Neuron (in vitro differentiated cells): ENCODE results near the gene HOXC4.
"Not testable (repeated sequence)": the region's sequence is repeated elsewhere in the genome, so short reads cannot be mapped to it uniquely, and the experiment has no call there.

ENCODE experiments used
- H2AFZ ChIP-seq: one replicate; pipeline ENCODE4 v1.6.1; 2013; ENCODE audit warnings: low read depth, mild to moderate bottlenecking, inconsistent platforms, low read length, moderate library complexity
- H3K27me3 ChIP-seq: one replicate; pipeline ENCODE4 v1.6.1; 2013; ENCODE audit warnings: low read length; ENCODE audit not compliant: insufficient read depth
- H3K36me3 ChIP-seq: one replicate; pipeline ENCODE4 v1.6.1; 2013; ENCODE audit warnings: low read length; ENCODE audit not compliant: insufficient read depth
- H3K4me1 ChIP-seq: one replicate; pipeline ENCODE4 v1.6.1; 2013; ENCODE audit warnings: low read length; ENCODE audit not compliant: insufficient read depth
- H3K4me3 ChIP-seq: 2 replicates; pipeline ENCODE4 v1.5.1; 2013; ENCODE audit warnings: mild to moderate bottlenecking, low read length, moderate library complexity
- H3K9me3 ChIP-seq: one replicate; pipeline ENCODE4 v1.6.1; 2013; ENCODE audit warnings: low read length

HOXC4 gene

DNA sequence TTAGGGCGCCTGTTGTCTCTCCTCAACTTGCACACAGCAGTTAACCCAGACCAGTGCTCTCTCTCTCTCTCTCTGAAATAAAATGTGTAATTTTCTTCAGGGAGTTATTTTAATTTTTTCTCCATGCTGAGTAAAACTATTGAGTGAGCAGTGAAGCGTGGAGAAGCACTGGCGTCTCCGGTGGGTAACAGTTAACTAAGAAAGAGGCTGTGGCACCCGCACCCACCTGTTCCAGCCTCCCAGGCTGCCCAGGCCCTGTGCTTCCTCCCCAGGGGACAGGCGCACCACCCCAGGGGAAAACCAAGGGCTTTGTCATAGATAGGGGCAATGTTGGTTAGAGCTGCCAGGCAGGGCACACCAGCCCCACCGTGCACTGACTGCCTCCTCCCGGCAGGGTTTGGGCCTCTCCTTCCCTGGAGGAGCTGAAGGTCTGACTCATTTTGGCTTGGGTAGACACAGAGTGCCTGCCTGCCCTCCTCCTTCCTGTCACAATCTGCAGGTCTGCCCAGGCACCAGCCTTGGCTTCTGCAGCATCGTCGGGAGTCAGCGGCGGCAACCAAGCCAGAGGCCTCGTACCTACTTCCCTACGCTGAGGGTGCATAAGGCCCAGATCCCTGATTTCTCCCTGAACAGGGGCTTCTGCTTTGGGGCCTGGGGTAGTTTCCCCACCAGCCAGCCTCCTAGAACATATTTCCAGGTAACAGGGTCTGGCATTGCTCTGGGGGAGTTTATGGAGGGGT lies 16.8 kb upstream of the HOXC4 start:
- Histone ChIP-seq H3K36me3 (no peaks in the 10 kb centered on the region), H2AFZ (no peak overlapping the region), H3K4me1 (no peaks in the 10 kb centered on the region), H3K4me3 (no peak overlapping the region), H3K9me3 (peaks cover 2% of the 10 kb centered on the region), H3K27me3 (peaks cover 96% of the 10 kb centered on the region)

DNA sequence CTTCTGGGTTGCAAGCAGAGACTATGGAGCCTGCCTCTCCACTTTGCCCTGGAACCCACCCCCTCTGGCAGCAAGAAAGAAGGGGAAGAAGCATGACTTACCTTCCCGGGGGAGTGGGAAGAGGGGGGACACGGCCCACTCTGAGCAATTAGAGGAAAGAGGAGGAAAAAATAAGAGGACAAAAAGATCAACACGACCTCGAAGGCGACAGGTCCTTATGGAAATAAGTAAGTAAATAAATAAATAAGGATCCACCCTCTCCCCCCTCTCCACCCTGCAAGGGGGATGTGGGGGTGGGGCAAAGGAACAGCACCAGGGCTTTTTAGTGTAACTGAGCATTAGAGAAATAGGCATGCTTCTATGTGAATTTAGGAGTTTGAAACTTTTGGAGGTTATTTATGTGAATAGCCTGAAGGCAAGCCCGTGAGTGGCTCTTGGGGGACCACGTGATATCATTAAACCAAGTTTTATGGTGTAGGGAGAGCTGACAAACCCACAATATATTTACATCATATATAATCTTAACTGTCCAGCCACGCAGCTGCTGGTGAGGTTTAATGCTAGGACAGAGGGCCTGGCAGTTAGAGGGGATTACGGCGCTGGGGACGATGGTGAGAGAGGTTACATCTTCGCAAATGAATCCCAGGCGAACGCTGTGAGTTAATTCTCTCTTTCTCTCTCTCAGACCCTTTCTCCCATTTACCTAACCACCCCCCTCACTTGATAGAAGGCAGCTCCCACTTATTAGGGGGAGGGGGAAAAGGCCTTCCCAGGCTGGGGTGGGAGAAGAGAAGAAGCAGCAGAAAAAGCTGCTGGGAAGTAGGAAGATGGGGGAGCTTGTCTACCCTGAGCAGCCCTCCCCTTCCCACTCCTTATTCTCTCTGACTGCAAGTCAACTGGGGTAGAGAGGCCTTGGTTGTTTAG lies 16.0 kb upstream of the HOXC4 start:
- Histone ChIP-seq H3K4me3 (no peak overlapping the region), H2AFZ (no peak overlapping the region), H3K9me3 (peaks cover 2% of the 10 kb centered on the region), H3K36me3 (no peaks in the 10 kb centered on the region), H3K4me1 (no peaks in the 10 kb centered on the region), H3K27me3 (peaks cover 94% of the 10 kb centered on the region)

DNA sequence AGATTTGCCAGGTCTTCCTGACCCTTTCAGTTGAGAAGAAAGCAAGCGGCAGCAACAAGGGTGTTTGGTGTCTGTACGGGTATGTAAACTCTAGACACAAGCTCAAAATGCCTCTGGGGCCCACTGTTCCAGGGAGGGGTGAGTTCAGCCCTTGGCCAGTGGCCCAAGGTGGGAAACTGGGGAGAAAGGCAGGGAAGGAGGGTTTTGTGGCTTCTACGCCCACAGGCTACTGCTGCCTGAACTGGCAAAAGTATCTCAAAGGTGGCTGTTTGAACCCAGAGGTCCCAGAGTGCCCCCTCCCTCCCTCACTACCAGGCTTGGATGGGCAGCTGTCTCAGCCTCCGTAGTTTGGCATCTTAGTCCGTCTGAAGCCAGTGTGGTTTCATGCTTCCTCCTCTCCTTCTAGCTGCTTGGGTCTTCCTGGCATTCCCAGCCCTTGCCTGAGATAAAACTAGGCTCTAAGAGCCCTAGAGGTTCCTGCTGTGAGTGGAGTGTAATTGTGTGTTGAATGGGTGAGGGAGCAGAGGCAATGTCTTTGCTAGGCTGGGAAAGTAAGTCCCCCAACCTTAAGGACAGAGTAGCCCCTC lies 15.3 kb upstream of the HOXC4 start:
- H3K4me3 ChIP-seq = no peak overlapping the region
- H3K27me3 ChIP-seq = peaks cover 94% of the 10 kb centered on the region
- no peaks in the 10 kb centered on the region for H3K4me1 ChIP-seq
- no peaks in the 10 kb centered on the region for H3K36me3 ChIP-seq
- H3K9me3 ChIP-seq = no peaks in the 10 kb centered on the region
- no peak overlapping the region for H2AFZ ChIP-seq

DNA sequence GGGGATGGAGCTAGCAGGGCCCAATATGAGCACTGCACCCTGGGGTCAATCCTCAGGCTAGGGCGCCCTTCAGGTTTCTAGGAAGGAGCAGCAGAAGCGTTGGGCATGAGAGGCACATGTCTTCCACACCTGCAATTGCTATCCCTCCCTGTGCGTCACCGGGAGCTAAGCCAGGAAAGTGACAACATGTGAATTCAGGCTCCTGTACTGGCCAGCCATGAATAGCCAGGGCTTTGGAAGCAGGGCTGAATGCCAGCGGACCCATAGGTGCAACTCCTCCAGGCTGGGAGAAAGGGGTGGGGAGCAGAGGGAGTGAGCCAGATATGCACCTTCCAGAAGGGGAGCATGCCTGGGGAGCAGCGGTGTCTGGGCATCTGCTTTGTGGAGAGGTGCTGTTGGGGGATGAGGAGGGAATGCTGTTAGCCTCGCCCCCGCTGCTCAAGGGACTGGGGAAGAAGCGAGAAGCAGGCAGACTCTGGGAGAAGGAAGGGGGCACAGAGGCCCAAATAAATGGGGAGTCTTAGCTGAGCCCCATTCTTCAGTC lies 14.7 kb upstream of the HOXC4 start:
- Histone ChIP-seq H3K4me3 (no peak overlapping the region), H3K4me1 (no peaks in the 10 kb centered on the region)

DNA sequence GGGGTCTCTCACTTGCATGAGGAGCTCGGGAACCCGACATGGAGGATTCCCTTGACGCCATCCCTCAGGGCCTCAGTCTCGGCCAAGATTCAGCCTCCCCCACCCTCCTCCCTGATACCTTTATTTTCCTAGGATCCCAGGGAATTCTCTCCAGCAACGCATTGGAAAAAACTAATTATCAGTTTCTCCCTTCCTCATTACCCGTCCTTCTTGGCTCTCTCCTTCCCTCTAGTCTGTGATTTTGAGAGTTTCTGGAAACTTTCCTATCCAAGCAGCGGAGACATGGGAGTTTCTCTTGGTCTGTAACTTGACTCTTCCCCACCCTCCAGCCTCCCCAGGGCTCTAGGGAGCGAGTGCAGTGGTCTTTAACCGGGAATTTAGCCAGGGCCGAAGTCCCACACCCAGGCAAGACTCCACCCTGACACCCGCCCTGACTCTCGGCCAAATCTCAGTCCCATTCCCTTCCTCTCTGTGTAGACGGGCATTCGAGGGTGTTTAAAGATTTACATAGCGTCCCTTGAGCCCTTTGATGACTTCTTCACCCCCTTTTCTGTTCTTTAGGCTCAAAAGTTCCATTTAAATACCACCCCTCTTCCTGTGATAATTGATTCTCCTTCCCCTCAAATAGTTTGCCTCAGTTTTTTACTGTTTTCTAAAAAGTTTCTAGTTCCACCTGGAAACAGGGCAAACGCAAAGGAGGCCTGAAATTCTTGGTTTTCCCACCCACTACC lies 14.1 kb upstream of the HOXC4 start:
- H3K36me3 ChIP-seq = no peaks in the 10 kb centered on the region
- H3K27me3 ChIP-seq = peaks cover 98% of the 10 kb centered on the region
- H3K4me3 ChIP-seq = no peak overlapping the region
- no peaks in the 10 kb centered on the region for H3K9me3 ChIP-seq
- no peak overlapping the region for H2AFZ ChIP-seq
- no peaks in the 10 kb centered on the region for H3K4me1 ChIP-seq

More for the DNA sequence above, 14.7 kb upstream of the HOXC4 start:
- Histone ChIP-seq H3K27me3 (peaks cover 97% of the 10 kb centered on the region), H3K9me3 (no peaks in the 10 kb centered on the region), H3K36me3 (no peaks in the 10 kb centered on the region), H2AFZ (no peak overlapping the region)

DNA sequence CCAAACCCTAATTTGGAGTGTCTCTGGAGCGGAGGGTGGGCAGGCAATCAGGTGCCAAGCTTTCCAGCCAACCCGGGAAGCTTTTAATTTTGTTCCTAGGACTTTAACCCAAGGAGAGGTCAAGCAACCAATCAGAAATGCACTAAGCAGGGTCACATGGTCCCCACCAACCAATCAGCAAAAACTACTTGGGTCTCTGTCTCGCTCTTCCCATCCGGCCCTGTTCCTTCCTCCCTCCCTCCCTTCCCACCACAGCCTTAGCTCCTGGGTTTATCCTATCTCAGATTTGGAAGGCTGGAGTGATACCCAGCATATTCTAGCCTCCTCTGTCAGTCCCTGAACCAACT lies 13.5 kb upstream of the HOXC4 start:
- Histone ChIP-seq H3K4me1 (no peaks in the 10 kb centered on the region), H2AFZ (no peak overlapping the region), H3K9me3 (no peaks in the 10 kb centered on the region), H3K27me3 (peaks cover 98% of the 10 kb centered on the region), H3K4me3 (no peak overlapping the region), H3K36me3 (no peaks in the 10 kb centered on the region)

DNA sequence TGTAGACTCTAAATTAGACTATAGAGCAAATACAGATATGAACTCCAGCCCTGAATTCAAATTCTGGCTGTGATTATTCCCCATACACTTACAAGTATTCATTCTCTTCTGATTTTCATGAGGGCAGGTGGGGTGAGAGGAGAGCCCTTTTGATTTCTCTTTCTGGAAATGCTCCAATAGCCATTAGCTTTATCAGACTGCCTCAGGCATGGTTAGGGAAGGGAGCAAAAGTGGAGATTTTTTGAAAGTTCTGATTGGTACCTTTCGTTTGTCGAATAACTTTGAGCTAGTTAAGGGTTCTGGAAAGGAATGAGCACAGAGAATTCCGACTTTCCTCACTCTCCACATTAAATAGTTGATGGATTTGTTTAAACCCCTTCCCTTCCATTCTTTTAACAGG lies 13.0 kb upstream of the HOXC4 start:
- Histone ChIP-seq H3K4me1 (no peaks in the 10 kb centered on the region), H3K36me3 (no peaks in the 10 kb centered on the region), H3K27me3 (peaks cover 98% of the 10 kb centered on the region), H2AFZ (no peak overlapping the region), H3K4me3 (no peak overlapping the region), H3K9me3 (no peaks in the 10 kb centered on the region)

DNA sequence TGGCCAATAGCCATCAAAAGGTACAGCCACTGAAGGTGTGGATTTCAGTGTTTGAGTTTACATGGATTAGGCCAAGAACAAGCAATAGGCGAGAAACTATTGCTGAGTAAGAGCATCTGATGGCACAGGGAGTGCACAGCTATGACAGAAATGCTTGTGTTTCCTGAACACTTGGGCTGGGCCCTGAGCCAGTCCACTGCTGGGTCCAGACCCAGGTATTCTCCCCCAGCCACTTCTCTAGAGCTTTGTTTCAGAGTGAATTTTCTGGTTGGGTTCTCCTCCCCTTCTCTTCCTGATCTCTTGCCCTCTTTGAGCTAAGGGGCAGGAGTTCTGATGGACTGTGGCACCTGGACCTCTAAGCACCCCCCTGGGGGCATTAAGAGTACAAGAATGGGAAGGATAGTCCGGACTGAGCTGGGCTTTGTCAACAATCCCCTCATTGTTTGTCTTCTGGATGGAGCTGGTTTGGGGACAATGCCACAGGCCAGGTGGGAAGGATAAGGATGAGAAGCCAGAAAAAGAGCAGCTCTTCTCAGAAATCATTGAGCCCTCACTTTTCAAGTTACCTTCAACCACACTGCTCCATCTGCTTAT lies 12.4 kb upstream of the HOXC4 start:
- no peaks in the 10 kb centered on the region for H3K4me1 ChIP-seq
- no peaks in the 10 kb centered on the region for H3K36me3 ChIP-seq
- no peaks in the 10 kb centered on the region for H3K9me3 ChIP-seq
- no peak overlapping the region for H3K4me3 ChIP-seq
- H2AFZ ChIP-seq = no peak overlapping the region
- peaks cover 98% of the 10 kb centered on the region for H3K27me3 ChIP-seq

DNA sequence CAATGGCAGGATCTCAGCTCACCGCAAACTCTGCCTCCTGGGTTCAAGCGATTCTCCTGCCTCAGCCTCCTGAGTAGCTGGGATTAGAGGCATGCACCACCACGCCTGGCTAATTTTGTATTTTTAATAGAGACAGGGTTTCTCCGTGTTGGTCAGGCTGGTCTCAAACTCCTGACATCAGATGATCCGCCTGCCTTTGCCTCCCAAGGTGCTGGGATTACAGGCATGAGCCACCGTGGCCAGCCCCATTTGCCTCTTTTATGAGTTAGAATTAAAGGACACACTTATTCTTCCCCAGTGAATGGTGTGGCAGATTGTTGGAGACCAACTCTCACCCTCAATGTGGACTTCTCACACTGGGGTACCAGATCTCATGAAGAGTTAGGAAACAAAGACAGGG lies 11.6 kb upstream of the HOXC4 start:
- H3K27me3 ChIP-seq = peaks cover 98% of the 10 kb centered on the region
- H3K9me3 ChIP-seq, H3K4me3 ChIP-seq: not testable (repeated sequence)

DNA sequence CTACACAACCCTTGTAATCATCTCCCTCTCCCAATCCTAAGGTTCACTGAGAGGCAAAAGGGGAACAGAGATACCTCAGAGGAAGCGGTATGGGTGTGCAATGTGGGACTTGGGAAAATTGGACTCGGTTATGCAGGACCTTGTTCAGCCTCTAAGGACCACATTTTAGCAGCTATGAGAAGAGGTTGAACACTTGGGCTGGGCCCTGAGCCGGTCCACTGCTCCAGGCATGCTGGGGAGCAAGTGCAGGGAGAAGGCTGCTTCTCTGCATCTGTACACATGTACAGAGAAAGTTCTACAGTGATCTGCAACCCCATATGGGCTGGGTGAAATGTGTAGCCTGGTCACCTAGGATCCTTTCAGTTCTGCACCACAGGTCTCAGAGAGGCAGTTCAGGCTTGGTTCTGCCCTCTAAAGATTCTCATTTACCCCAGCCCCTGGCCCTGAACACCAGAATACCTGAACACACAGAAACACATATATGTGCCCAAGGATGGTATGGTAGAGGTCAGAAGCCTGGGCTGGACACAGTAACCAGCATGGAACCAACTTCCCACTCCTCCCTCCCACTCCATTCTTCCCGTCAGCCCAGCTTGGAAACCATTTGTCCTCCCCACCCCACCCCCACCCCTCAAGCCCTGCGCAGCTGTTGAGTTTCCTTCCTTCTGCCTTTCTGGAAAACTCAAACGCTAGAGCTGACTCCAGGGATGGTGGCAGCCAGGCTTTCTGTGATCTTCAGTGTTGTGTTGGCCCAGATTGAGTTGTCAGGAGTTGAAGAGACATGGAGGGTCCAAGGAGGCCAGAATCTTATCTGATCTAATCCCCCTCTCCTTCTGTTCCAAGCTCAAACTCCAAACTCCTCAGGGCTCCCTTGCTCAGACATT lies 10.4 kb upstream of the HOXC4 start:
- H3K4me1 ChIP-seq = no peaks in the 10 kb centered on the region
- peaks cover 98% of the 10 kb centered on the region for H3K27me3 ChIP-seq

More for the DNA sequence above, 11.6 kb upstream of the HOXC4 start:
- H2AFZ ChIP-seq, H3K36me3 ChIP-seq, H3K4me1 ChIP-seq: not testable (repeated sequence)

DNA sequence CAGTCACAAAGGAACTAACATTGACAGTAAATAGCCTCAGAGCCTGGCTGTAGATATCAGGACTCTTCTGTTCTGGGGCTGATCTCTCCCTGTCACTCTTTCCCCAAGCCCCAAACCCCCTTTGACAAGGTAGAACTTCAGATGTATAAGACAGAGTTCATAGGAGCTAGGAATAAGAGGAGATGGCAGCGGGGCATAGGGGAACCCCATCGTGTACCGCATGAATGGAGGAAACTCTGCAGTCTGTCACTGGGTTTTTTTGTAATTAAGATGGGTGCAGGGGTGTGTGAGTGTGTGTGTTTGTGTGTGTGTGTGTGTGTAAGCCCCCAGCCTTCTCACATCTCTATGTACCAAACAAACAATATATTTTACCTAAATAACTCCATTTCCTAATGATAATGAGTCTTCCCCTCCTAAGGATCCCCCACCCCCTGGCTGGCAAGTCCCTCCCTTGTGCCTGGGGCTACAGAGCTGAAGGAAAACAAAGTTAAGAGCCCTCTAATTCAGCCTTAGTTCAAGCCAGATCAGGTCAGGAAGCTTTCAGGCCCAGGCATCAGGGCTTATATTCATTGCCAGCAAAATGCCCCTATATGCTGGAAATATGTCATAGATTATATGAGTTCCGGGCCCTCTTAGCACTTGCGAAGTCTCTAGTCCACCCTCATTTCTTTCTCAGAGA lies 9.1 kb upstream of the HOXC4 start:
- peaks cover 98% of the 10 kb centered on the region for H3K27me3 ChIP-seq
- H2AFZ ChIP-seq = no peak overlapping the region

More for the DNA sequence above, 10.4 kb upstream of the HOXC4 start:
- Histone ChIP-seq H3K36me3 (no peaks in the 10 kb centered on the region), H3K9me3 (no peaks in the 10 kb centered on the region), H3K4me3 (no peak overlapping the region), H2AFZ (no peak overlapping the region)

More for the DNA sequence above, 9.1 kb upstream of the HOXC4 start:
- Histone ChIP-seq H3K36me3 (no peaks in the 10 kb centered on the region), H3K4me3 (no peak overlapping the region), H3K4me1 (no peaks in the 10 kb centered on the region), H3K9me3 (no peaks in the 10 kb centered on the region)
